Activated CD4-positive, CD25-positive, alpha-beta regulatory T cell treated with anti-CD3 and anti-CD28 coated beads, Interleukin-2, amount 50 U/mL, for 16 hours (primary cell): ENCODE measurements around the gene NGRN.

Source experiments
- DNase-seq: peaks from one replicate; pipeline ENCODE4 v3.0.0-alpha.2; 2020; ENCODE audit warnings: low read depth, low spot score

The NGRN gene

GRCh38 chr15:90265271-90266060 lies at the start of gene NGRN:
TSS of gene NGRN (plus strand) at chr15:90265672. CDS start at chr15:90265713, 41 bp downstream.
- DNase-seq = peak; percentile 80

- DNase-seq = no peak
Measured at GRCh38 chr15:90217671-90218394, 47.6 kb upstream of the NGRN start.

- no peak for DNase-seq
Measured at GRCh38 chr15:90219421-90220141, 45.9 kb upstream of the NGRN start.

GRCh38 chr15:90221246-90221900 lies 44.1 kb upstream of the NGRN start:
- no peak for DNase-seq

GRCh38 chr15:90222547-90222946 lies 42.9 kb upstream of the NGRN start:
- DNase-seq = no peak

- DNase-seq = no peak
Measured at GRCh38 chr15:90223441-90224165, 41.9 kb upstream of the NGRN start.

GRCh38 chr15:90225047-90225446 lies 40.4 kb upstream of the NGRN start:
- no peak for DNase-seq

- no peak for DNase-seq
Measured at GRCh38 chr15:90225504-90226234, 39.8 kb upstream of the NGRN start.

GRCh38 chr15:90227336-90227735 lies 38.1 kb upstream of the NGRN start:
- DNase-seq = no peak

GRCh38 chr15:90227816-90228772 lies 37.4 kb upstream of the NGRN start:
- DNase-seq = no peak

GRCh38 chr15:90228960-90229359 lies 36.5 kb upstream of the NGRN start:
- DNase-seq = no peak

GRCh38 chr15:90230071-90230494 lies 35.4 kb upstream of the NGRN start:
- DNase-seq = no peak

- no peak for DNase-seq
Measured at GRCh38 chr15:90230610-90231009, 34.9 kb upstream of the NGRN start.

GRCh38 chr15:90231028-90232017 lies 34.1 kb upstream of the NGRN start:
- peak; percentile 63 for DNase-seq

- DNase-seq = no peak
Measured at GRCh38 chr15:90232196-90232595, 33.3 kb upstream of the NGRN start.

GRCh38 chr15:90232941-90233386 lies 32.5 kb upstream of the NGRN start:
- DNase-seq = no peak

- DNase-seq = peak; percentile 27
Measured at GRCh38 chr15:90233387-90234095, 31.9 kb upstream of the NGRN start, which contains the start of gene CIB1. TSS of gene CIB1 (minus strand) at chr15:90233941. CDS start at chr15:90233885, 56 bp downstream.
